Activated CD4-positive, alpha-beta T cell treated with anti-CD3 and anti-CD28 coated beads, Interleukin-2, amount 50 U/mL, for 24 hours (primary cell): ENCODE data around the gene HOMER1.
A peak's percentile ranks its signal among the peaks of the same experiment; 100 is the strongest.
"Not testable (repeated sequence)": the region's sequence is repeated elsewhere in the genome, so short reads cannot be mapped to it uniquely, and the experiment has no call there.

Source experiments
- DNase-seq, 2 donors: peaks; one replicate each; pipeline ENCODE4 v3.0.0-alpha.2; 2020; ENCODE audit warnings: low read depth in 1 of 2, low spot score in 1 of 2

Gene HOMER1

DNA sequence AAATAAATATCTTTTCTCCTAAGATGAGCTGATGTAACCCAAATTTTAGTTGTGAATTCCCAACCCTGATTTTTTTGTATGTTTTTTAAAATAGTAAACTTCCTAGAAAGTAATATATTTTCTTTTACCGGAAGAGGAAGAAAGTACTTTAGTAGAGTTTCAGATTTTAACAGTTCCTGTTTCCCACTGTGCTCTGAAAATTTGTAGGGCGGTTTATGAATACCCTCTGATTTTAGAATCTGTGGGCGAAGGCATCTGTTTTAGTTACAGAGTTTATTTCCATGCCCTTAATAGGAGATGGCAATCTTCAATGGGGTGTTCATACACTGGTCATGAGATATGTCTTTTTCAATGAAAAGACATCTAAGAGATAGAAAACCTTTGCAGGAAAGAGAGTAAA is 3.7 kb upstream of the HOMER1 start:
- no peak for DNase-seq

DNA sequence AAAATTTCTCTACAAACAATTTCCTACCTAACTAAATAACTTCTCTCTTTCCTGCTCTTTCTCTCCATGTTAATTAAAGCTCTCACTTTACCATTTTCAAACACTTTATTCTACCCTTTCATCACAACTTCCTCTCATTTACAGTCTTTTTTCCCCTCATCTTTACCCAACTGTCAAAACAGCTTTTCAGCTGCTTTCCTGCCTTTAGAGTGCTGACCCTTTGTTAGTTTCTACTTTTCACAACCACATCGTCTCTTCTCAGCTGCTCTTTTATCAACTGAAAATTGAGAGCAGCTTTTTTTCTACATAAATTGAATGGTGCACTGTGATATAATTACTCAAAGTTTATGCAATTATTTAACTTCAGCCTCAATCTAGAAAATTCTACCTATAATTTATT is 3.1 kb upstream of the HOMER1 start:
- DNase-seq, result no peak

DNA sequence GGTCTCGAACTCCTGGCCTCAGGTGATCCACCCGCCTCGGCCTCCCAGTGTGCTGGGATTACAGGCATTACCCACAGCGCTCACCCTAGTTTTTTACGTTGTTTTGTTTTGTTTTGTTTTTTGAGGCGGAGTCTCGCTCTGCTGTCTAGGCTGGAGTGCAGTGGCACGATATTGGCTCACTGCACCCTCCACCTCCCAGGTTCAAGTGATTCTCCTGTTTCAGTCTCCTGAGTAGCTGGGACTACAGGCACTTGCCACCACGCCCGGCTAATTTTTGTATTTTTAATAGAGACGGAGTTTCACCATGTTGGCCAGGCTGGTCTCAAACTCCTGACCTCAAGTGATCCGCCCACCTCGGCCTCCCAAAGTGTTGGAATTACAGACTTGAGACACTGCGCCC is 2.4 kb upstream of the HOMER1 start:
- not testable (repeated sequence) for DNase-seq

DNA sequence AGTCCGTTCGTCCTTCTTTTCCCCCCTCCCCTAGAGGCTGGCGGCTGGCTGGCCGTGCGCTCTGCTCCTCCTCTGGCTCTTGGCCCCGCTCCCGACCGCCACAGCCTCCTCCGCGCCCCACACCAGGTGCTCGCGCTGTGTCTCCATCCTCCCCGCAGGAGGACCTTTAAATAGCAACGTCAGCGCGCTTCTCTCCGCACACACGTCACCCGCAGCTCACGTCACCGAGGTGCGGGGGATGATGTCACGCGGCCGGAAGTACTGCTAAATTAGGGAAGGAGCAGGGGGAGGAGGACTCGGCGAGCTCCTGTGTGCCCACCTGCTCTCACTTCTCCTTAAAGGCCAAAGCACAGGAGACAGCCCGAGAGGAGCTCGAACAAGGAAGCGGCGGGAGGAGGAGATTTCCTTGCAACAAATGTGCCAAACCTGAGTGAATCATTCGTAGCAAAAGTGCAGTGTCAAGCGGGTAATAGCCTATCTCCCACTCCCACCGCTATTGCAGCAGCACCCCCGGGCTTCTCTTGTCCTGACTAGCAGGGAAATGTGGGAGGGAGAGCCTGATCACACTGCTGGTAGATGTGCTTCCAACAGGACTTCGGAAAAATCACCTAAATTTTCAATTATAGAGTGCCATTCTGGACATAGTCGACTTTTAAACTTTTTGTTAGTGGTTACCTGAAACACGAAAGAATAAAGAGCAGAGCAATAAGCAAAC is 614 bp upstream of the HOMER1 start:
- peak; percentile 81 to 87 for DNase-seq

DNA sequence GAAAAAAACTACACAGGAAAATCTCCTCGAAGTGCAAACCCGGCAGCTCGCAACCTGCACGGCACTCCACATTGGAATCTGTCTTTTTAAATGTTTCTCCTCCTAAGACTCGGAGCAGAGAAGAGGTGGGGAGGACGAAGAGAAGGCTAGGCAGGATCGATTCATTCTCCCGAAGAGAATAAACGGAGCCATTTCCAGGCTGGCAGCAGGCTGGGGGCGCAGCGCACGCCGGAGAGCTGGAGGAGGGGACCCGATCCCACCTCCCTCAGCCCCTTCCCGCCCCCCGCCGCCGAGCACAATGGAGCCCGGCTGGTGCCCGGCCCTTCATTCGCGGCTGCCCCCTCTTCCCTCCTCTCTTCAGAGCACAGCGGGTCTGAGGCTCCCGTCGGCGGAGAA is 628 bp downstream of the HOMER1 start:
- no peak for DNase-seq

DNA sequence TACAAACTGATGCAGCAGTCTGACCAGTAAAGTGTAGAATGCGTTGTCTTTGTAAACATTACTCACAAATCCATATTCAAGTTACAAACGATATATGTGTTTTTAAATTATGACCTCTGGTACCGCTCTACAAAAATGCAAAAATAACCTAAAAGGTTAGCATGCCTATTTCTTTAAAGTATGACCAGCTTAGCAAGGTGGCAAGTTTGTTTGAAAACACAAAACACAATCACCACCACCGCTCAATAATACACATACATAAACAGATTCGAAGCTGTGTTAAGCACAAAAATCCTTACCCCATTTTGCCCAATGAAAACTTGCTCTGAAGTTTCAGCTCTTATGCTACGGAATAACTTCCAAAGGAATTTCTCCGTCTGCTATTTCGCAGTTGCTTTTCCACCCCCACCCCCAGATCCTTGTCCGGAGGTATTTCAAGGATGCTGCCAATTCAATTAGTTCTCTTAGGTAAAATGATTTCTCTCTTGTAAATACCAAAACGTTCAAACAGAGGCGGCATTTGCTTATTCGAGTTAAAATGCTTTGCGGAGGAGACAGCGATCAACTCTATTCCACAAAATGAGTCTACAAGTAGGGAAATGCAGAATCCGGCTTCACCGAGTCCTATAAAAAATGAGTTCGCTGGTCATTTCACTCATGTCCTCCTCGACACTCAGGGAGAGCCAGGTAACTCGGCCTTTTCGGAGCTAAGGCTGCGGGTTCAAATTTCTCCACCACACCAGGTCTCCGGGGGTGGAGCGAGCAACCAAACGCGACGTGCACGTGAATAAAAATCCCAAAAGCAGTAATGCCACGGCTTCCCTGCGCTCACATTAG is 1.2 kb downstream of the HOMER1 start:
- DNase-seq, result no peak

DNA sequence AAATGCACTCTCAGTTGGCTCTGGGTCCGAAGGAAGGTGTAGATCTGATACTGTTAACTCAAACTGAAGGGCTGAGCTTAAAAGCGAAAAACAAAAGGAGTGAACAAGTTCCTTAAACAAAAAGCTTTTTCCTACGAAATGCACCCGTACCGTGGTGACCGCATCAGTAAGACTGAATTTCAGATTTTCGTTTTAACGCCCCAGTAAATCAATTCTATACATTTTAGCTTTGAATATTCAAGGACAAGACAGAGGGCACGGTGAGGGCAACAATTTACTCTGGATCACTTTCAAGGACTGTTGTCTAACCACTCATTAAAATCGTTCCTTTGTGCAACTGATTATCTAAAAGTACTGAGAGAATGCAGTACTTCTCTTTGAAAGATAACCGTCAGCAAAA is 1.9 kb downstream of the HOMER1 start:
- DNase-seq, result no peak

DNA sequence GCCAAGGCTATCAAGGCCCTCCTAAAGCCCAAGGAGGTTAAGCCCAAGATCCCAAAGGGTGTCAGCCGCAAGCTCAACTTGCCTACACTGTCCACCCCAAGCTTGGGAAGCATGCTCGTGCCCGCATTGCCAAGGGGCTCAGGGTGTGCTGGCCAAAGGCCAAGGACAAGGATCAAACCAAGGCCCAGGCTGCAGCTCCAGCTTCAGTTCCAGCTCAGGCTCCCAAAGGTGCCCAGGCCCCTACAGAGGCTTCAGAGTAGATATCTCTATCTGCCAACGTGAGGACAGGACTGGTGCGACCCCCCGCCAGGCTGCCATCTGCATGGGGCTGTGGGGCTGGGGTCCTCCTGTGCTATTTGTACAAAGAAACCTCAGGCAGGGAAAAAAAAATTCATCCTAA is 3.3 kb downstream of the HOMER1 start:
- DNase-seq, result no peak

DNA sequence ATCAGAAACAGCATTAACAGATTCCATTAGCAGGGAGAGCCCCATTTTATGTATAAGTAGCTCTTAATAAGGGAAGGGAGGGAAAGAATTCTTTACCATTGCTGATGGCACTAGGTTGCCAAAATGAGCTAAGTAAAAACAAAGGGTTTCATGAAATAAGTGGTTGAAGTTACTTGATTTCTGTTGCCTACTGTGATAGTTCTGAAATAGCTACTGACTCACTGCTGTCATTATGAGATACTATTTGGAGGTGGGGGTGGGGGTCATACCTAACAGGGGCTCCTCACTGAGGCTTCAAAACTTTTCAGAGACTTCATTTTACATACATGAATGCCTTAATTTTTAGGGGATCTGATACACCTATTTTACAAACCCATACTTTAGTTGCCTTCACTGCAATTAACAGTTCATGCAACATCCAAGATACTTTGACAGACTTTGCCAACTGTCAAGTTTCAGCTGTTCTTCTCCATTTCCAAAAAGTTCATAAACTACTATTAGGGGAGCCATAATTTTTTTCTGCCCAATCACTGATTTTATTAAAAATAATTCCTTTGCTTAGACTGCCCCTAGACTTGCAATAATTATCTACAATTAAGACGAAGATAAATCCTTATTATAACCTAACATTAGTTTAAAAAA is 4.6 kb downstream of the HOMER1 start:
- DNase-seq, result no peak

DNA sequence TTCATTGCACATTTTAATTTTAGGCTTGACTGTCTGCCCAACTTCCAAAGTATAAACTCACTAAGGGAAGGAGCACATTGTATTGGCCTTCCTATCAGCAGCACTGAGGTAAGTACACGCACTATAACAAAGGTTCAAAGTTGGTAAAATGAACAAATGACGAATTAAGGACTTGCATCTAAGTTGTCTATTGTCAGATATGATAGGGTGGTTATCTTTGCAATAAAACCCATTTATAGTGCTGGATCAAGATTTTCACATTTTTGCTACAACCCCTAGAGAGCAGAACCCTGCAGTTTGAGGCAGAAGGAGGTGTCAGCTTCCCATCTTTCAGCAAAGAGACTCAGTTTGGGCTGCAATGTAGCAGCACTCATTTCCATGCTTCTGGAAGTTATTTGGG is 5.1 kb downstream of the HOMER1 start:
- DNase-seq, result no peak

DNA sequence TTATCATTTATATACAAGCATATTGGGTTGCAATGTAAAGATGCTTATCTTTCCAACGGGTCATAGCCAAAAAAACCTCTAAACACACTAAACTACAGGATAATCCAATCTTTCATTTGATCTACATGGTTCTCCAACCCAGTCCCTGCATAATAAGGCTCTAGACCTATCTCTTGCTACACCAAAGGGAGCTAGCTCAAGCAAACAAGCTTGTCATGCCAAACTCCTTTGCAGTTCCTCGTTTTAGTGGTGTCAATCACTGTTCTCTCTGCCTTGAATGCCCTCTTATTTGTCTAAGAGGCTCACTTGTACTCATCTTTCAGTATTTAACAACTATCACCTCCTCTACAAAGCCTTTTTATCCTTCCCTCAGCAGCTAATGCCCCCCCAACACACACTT is 5.6 kb downstream of the HOMER1 start:
- DNase-seq, result no peak

DNA sequence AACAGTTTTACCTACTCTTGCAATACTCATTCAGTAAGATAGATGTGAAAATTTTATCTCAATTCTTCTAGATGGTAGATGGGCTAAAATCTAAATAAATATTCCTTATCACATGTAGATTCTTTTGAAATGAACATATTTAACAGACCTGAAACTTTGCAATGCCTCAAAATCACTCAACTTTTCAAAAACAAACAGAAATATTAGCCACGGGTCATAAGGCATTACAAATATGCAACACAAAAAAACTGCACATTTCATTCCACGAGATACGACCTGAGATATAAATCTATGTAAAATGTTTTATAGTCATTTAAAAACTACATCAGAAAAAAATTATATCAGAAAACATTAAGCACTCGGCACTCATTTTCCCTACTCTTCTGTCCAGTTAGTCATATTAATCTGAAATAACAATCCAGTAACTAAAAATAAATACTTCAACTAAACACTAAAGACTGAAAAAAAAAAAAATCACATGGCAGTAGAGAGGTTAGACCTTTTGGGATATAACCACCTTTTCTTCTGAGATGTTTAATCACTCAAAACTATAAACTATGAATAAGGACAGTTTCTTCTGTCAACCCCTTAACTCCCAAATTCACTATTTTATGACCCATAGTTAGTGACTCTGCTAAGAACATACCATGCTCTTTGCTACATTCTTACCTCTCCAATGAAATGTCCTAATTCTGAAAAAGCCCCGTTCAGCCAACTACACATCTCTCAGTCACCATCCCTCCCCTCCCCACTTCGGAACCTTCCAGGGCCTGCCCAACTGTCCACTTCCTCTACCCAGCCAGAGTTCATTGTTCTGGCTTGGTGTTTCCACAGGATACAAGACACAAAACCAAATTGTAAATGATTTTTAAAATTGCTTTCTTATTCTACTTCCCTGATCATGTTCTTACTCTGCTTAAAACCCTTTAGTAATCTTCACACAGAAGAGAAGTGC is 6.4 kb downstream of the HOMER1 start:
- no peak for DNase-seq

DNA sequence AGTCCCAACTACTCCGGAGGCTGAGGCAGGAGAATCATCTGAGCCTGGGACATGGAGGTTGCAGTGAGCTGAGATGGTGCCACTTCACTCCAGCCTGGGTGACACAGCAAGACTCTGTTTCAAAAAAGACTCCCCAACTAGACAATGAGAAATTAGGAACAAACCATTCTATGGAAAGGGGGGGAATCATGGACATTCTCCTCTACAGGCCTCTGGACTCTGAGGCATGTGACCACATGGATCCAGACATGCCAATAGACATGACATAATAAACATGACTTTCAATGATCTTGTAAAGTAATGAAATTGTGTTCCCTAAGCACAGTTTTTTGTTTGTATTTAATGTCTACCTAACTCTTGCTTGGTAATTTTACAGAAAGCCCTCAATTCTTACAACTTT is 8.8 kb downstream of the HOMER1 start:
- no peak for DNase-seq

DNA sequence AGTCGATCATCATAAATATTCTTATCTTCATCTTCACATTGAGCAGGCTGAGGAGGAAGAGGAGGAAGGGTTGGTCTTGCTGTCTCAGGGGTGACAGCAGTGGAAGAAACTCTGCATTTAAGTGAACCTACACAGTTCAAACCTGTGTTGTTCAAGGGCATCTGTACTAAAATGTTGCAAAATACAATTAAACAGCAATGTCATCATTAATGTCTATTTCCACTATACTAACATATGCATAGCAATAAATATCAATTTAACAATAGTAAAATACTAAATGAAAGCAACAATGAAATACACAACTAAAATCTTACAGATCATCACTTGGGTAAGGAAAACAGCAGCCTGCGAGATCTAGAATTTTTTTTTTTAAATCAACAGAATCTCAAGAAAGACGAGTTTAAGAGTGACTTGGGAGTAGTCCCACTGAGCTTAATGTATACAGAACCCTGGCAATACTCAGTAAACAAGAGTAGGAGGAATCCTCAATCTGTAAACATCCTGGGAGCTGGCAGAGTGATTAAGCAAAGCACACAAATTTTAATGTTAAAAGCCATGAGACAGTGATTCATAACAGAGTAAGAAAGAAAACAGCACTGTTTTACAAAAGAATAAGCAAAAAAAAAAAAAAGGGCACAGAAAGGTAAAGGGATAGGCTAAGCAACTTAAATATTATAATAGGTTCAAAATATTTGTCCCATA is 10.0 kb downstream of the HOMER1 start:
- DNase-seq, result no peak

DNA sequence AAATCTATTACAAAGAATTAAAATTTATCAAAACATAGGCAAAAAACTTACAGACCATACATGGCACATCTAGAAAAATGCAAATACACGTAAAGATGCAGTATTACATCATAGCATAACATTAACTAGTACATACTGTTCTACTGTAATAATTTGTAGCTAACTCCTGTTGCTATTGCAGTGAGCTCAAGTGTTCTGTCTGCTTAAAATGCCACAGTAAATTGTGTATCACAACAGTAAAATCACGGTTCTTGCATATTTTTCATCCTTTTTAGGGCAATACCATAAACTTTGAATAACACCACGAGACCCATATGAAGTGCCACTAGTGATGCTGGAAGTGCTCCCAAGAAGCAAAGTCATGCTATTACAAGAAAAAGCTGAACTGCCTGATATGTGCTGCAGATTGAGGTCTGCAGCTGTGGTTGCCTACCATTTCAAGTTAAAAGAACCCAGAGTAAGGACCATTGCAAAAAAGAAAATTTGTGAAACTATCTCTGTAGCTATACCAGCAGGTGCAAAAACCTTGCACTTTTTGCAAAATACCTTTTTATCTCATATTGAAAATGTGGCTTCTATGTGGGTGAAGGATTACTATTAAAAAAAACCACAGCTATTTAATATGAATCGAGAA is 14.2 kb downstream of the HOMER1 start:
- no peak for DNase-seq

DNA sequence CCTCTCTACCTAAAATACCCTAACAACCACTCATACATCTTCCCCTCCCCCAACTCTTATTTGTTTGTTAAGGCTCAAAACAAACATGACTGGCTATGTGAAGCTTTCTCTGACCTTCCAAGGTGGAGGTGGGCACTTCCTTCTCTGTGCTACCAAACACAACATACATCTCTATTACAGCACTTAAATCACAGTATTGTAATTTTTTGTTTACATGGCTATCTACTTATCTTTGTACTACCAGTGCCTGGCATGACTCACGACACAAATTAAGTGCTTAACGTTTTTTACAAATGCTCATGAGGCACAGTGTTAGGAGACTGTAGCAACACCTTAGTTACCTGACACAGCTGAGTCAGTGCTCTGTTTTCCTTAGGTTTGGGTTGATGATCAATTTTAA is 18.6 kb downstream of the HOMER1 start:
- DNase-seq, result no peak

DNA sequence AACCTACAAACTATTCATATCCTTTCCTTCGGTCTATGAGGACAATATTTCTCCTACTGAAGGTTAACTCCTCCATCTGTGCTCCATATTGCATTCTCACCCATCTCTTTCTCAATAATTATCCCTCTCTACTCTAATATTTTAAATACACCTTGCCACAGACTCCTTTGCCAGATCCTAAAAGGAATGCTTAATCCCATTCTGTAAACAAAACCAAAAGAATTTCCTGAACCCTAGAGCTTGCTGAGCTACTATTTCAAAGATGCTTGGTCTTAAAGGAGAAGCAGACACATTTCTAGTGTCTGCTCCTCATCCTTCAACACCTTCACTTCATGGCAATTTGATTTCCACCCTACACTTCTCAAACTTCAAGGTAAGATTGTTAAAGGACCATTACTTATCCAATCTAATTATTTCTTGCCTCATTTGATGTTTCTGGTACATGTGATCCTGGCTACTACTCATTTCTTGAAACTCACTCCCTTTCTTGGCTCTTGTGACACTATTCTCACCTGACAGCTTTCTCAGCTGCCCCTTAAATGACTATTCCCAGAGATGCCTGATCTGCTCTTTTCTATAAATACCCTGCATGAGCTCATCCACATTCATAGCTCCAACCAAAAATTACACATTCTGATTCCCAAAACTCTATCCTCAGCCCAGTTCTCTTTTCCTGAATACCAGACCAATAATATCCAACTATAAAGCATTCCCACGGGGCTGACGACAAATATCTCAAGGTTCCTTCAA is 20.2 kb downstream of the HOMER1 start:
- no peak for DNase-seq

DNA sequence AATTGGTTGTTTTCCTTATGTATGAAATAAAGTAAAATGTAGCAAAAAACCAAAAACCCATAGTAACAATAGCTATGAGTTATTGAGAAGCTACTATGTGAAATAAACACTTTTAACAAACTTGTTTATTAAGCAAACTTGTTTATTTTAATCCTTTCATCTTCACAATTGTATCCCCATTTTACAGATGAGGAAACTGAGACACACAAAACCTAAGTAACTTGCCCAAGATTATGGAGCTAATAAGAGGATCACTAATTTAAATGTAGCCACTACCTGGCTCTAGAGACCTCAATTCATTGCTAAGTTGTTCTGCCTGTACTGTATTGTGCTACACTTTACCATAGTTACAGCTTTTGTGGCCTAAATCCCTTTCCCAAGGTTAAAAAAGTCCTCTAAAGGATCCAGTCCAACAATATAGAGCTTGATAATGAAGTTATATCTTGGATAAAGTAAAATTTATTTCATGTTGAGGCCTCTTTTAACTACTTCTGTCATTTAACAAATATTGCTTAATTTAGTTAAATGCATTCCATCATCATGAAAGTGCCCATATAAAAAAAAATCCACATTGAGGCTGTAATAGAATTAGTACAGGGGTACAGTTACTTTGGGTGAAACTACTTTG is 22.1 kb downstream of the HOMER1 start:
- no peak for DNase-seq
